BE2C (cell line): ENCODE data around the gene TMEM163.

Source experiments
- DNase-seq: peaks from one replicate; pipeline ENCODE4 v3.0.0-alpha.2; 2020
- H3K27me3 ChIP-seq: fragments of 250-450 bp; sonication (Bioruptor Pico); 2 replicates; pipeline ENCODE4 v1.5.1; 2020; ENCODE audit warnings: mild to moderate bottlenecking
- H3K36me3 ChIP-seq: fragments of 250-450 bp; sonication (Bioruptor Pico); 2 replicates; pipeline ENCODE4 v1.5.1; 2020; ENCODE audit warnings: mild to moderate bottlenecking
- H3K4me1 ChIP-seq: fragments of 250-450 bp; sonication (Bioruptor Pico); 2 replicates; pipeline ENCODE4 v1.5.1; 2020
- H3K4me3 ChIP-seq: 2 replicates; pipeline ENCODE4 v1.5.1; 2011; ENCODE audit warnings: low read depth, low read length
- H3K9me3 ChIP-seq: fragments of 250-450 bp; sonication (Bioruptor Pico); 2 replicates; pipeline ENCODE4 v1.5.1; 2020
- CTCF ChIP-seq: IDR thresholded peaks from 2 replicates; pipeline ENCODE4 v1.5.1; 2012; ENCODE audit warnings: mild to moderate bottlenecking, low read depth, low read length

The TMEM163 gene

GRCh38 chr2:134647607-134648256 lies 71.1 kb downstream of the TMEM163 start:
- no peak for TF ChIP-seq CTCF
- Histone ChIP-seq H3K4me3 (no peak overlapping the region), H3K36me3 (no peaks in the 10 kb centered on the region), H3K9me3 (no peaks in the 10 kb centered on the region), H3K27me3 (no peaks in the 10 kb centered on the region), H3K4me1 (no peaks in the 10 kb centered on the region)
- DNase-seq = no peak

- Histone ChIP-seq H3K36me3 (no peaks in the 10 kb centered on the region), H3K4me1 (no peaks in the 10 kb centered on the region), H3K4me3 (no peak overlapping the region), H3K27me3 (no peaks in the 10 kb centered on the region), H3K9me3 (no peaks in the 10 kb centered on the region)
- TF ChIP-seq CTCF = no peak
- no peak for DNase-seq
These were observed 75.9 kb downstream of the TMEM163 start for GRCh38 chr2:134642938-134643337.

GRCh38 chr2:134640494-134640893 lies 78.3 kb downstream of the TMEM163 start:
- Histone ChIP-seq H3K4me1 (no peaks in the 10 kb centered on the region), H3K9me3 (no peaks in the 10 kb centered on the region), H3K4me3 (no peak overlapping the region), H3K27me3 (no peaks in the 10 kb centered on the region), H3K36me3 (no peaks in the 10 kb centered on the region)
- no peak for DNase-seq
- TF ChIP-seq CTCF = no peak

GRCh38 chr2:134639265-134639664 lies 79.5 kb downstream of the TMEM163 start:
- no peaks in the 10 kb centered on the region for H3K4me1 ChIP-seq
- H3K36me3 ChIP-seq = no peaks in the 10 kb centered on the region
- no peak overlapping the region for H3K4me3 ChIP-seq
- H3K9me3 ChIP-seq = no peaks in the 10 kb centered on the region
- no peak for DNase-seq
- H3K27me3 ChIP-seq = no peaks in the 10 kb centered on the region
- no peak for TF ChIP-seq CTCF

GRCh38 chr2:134636714-134637113 lies 82.1 kb downstream of the TMEM163 start:
- DNase-seq = no peak
- no peak for TF ChIP-seq CTCF
- H3K27me3 ChIP-seq = no peaks in the 10 kb centered on the region
- no peaks in the 10 kb centered on the region for H3K4me1 ChIP-seq
- H3K9me3 ChIP-seq = no peaks in the 10 kb centered on the region
- H3K36me3 ChIP-seq = no peaks in the 10 kb centered on the region
- no peak overlapping the region for H3K4me3 ChIP-seq

- Histone ChIP-seq H3K4me3 (no peak overlapping the region), H3K36me3 (no peaks in the 10 kb centered on the region), H3K4me1 (no peaks in the 10 kb centered on the region), H3K9me3 (no peaks in the 10 kb centered on the region), H3K27me3 (no peaks in the 10 kb centered on the region)
- TF ChIP-seq CTCF = no peak
- no peak for DNase-seq
These were observed 84.6 kb downstream of the TMEM163 start for GRCh38 chr2:134634054-134634753.
